ENCODE data around the gene PRKAR2B.

DNA sequence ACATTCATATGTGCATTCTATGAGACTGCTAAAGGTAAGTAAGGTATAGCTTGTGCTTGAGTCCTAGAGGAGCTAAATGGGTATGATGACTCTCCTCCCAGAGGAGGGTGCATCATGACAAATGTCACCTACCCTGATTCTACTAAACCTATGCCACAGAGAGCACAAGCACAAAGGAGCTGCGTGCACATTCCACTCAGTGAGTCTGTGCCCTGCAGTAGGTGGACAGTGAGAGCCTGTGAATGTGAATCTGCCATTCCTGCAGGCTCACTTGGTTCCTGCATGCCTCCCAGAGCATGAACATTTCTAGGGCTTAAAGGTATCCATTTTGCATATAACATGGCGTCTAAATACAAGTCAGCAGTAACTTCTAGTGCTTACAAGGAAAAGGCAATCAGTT is 46.8 kb downstream of the PRKAR2B start:
- TF ChIP-seq, protein P1, sequence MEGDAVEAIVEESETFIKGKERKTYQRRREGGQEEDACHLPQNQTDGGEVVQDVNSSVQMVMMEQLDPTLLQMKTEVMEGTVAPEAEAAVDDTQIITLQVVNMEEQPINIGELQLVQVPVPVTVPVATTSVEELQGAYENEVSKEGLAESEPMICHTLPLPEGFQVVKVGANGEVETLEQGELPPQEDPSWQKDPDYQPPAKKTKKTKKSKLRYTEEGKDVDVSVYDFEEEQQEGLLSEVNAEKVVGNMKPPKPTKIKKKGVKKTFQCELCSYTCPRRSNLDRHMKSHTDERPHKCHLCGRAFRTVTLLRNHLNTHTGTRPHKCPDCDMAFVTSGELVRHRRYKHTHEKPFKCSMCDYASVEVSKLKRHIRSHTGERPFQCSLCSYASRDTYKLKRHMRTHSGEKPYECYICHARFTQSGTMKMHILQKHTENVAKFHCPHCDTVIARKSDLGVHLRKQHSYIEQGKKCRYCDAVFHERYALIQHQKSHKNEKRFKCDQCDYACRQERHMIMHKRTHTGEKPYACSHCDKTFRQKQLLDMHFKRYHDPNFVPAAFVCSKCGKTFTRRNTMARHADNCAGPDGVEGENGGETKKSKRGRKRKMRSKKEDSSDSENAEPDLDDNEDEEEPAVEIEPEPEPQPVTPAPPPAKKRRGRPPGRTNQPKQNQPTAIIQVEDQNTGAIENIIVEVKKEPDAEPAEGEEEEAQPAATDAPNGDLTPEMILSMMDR (IDR thresholded peaks at IDR 0.05): no peak
- no peak for TF ChIP-seq EZH2 (IDR thresholded peaks at IDR 0.05)

All from neural progenitor cell (in vitro differentiated cells).